Upper lobe of right lung (tissue), 1 donor: ENCODE data around the gene GLB1L2. TPM values are rescaled to one million over a fixed set of nuclear protein-coding genes. Genes with fewer than 3 reads are reported as not detected.

Experiments
- ATAC-seq: fragments of 200-7000 bp; cut with Tn5 transposase; one replicate; pipeline ENCODE4 v1.9.1; 2020; ENCODE audit warnings: mild to moderate bottlenecking, moderate library complexity
- DNase-seq: peaks from one replicate; pipeline ENCODE4 v3.0.0-alpha.2; 2020
- H3K27ac ChIP-seq: fragments of 200-600 bp; one replicate; pipeline ENCODE4 v1.8.0; 2022
- H3K27me3 ChIP-seq: fragments of 200-600 bp; one replicate; pipeline ENCODE4 v1.8.0; 2022; ENCODE audit warnings: mild to moderate bottlenecking
- H3K36me3 ChIP-seq: fragments of 200-600 bp; one replicate; pipeline ENCODE4 v1.8.0; 2022
- H3K4me1 ChIP-seq: fragments of 200-600 bp; one replicate; pipeline ENCODE4 v1.8.0; 2022
- H3K4me3 ChIP-seq: fragments of 200-600 bp; one replicate; pipeline ENCODE4 v1.8.0; 2022; ENCODE audit warnings: mild to moderate bottlenecking
- H3K9me3 ChIP-seq: fragments of 200-600 bp; one replicate; pipeline ENCODE4 v1.8.0; 2022
- intact Hi-C: fragments of 100-400 bp; cut with DNase I; formaldehyde crosslinking; loops from one replicate; pipeline ENCODE4 v1.11.0; 2022
- total RNA-seq: library from RNA; stranded (reverse); fragmentation: NEBNext Ultra II Directional; extraction: Animal tissue kit (Norgen Biotek cat#: 25700); gene quantifications from one replicate; pipeline ENCODE4 v1.2.1, GENCODE V29; 2021
- TF ChIP-seq, protein P1 (sequence below): fragments of 200-600 bp; IDR thresholded peaks from one replicate; pipeline ENCODE4 v1.8.0; 2022; ENCODE audit warnings: antibody characterized with exemption
- donor health status: DM: no; HTN: yes; CAD: no; lungs with severe emphysema.

The GLB1L2 gene
- total RNA-seq, 1 donor from 2014 or later = 4.9 TPM

DNA sequence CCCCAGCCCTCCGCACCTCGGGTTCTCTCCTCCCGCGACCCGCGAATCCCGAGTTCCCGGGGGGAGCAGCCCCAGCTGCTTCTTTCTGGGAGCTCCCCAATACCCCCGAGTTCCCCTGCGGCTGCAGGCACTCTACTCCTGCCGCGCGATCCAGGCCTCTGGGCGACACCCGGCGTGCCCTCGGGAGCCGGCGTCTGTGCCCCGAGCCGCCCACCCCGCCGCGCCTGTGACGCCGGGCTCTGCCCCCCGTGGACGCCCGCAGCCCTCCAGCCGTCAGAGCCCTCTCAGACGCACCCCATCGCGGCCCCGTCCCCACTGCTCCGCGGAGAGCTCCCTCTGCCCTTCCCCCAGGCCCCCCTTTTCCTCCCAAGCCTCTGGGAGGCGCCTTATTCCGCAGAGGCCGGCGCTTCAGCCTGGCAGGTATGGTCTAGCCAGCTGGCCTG is 422 bp downstream of the GLB1L2 start:
- H3K27me3 ChIP-seq = peaks cover 7% of the 10 kb centered on the region
- H3K36me3 ChIP-seq = no peaks in the 10 kb centered on the region
- TF ChIP-seq, protein P1, sequence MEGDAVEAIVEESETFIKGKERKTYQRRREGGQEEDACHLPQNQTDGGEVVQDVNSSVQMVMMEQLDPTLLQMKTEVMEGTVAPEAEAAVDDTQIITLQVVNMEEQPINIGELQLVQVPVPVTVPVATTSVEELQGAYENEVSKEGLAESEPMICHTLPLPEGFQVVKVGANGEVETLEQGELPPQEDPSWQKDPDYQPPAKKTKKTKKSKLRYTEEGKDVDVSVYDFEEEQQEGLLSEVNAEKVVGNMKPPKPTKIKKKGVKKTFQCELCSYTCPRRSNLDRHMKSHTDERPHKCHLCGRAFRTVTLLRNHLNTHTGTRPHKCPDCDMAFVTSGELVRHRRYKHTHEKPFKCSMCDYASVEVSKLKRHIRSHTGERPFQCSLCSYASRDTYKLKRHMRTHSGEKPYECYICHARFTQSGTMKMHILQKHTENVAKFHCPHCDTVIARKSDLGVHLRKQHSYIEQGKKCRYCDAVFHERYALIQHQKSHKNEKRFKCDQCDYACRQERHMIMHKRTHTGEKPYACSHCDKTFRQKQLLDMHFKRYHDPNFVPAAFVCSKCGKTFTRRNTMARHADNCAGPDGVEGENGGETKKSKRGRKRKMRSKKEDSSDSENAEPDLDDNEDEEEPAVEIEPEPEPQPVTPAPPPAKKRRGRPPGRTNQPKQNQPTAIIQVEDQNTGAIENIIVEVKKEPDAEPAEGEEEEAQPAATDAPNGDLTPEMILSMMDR = no peak
- DNase-seq (no peak), ATAC-seq (peak; percentile 53)
- no peaks in the 10 kb centered on the region for H3K4me1 ChIP-seq
- H3K9me3 ChIP-seq = no peaks in the 10 kb centered on the region
- H3K4me3 ChIP-seq = peak overlapping the region; percentile 54
- no peak overlapping the region for H3K27ac ChIP-seq
- intact Hi-C loops = no loop called here

DNA sequence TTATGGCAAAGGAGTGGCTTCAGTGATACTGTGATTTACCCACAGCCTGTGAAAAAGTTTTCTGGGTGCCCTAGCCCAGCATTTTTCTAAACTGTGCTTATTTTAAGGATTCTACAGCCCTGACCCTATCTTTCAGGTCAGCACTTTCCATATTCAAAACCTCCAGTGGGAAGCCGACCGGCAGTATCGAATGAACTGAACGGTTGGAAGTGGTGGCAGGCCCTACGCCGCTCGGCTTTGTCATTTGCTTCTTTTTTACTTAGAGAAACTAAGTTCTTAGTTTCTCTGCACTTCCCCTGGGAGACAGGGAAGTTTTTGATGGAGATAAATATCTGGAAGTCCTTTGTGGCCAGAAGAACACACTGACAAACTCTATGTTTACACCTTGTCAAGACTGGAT is 994 bp downstream of the GLB1L2 start:
- intact Hi-C loops = no loop called here
- Histone ChIP-seq H3K27ac (no peak overlapping the region), H3K27me3 (peaks cover 7% of the 10 kb centered on the region), H3K4me1 (no peaks in the 10 kb centered on the region), H3K36me3 (no peaks in the 10 kb centered on the region), H3K9me3 (no peaks in the 10 kb centered on the region), H3K4me3 (no peak overlapping the region)
- ATAC-seq (no peak), DNase-seq (no peak)
- TF ChIP-seq, protein P1 = no peak

DNA sequence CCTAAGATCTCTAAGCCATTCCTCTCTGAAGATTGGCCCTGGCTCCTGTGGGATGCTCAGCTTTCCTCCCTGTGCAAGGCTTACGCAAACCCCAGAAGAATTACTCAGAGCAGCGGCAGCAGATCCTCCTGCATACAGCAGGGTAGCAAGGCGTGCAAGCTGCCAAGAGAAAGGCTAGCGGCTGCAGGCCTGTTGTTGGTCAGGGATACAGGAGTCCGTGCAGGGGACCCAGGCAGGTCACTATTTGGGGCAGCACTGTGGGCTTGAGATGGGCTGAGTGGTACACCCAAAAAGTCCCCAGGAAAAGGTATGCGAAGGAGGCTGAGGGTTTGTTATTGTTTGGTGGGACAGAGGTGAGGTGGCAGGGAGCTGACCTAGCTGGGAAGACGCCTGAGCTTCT is 1.5 kb downstream of the GLB1L2 start:
- no peaks in the 10 kb centered on the region for H3K9me3 ChIP-seq
- H3K4me1 ChIP-seq = no peaks in the 10 kb centered on the region
- no peak overlapping the region for H3K4me3 ChIP-seq
- TF ChIP-seq, protein P1 = no peak
- H3K27me3 ChIP-seq = peaks cover 7% of the 10 kb centered on the region
- intact Hi-C loops = no loop called here
- DNase-seq (no peak), ATAC-seq (no peak)
- H3K27ac ChIP-seq = no peak overlapping the region
- H3K36me3 ChIP-seq = no peaks in the 10 kb centered on the region

DNA sequence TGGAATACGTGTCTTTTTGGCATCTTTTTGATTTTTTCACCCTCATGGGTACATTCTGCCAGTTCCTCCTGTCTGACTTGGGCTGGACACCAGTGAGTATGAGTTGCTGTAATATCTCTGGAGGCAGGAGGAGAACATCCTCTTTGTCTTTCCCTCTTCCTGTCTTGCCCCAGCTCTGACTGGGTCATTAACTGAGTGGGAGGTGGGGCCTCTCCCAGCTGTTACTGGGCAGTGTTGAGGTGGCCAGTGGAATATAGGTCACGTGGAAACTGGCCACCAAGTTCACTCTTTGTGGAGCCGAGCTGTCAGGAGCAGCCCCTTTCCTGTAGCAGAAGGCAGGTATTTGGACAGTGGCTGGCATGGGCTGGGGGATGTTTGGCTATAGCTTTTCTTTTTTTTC is 2.2 kb downstream of the GLB1L2 start:
- H3K4me1 ChIP-seq = no peaks in the 10 kb centered on the region
- H3K4me3 ChIP-seq = no peak overlapping the region
- no peak overlapping the region for H3K27ac ChIP-seq
- TF ChIP-seq, protein P1 = no peak
- intact Hi-C loops = no loop called here
- H3K9me3 ChIP-seq = no peaks in the 10 kb centered on the region
- H3K27me3 ChIP-seq = peaks cover 7% of the 10 kb centered on the region
- H3K36me3 ChIP-seq = no peaks in the 10 kb centered on the region
- no peak for DNase-seq
- peak; percentile 68 for ATAC-seq

DNA sequence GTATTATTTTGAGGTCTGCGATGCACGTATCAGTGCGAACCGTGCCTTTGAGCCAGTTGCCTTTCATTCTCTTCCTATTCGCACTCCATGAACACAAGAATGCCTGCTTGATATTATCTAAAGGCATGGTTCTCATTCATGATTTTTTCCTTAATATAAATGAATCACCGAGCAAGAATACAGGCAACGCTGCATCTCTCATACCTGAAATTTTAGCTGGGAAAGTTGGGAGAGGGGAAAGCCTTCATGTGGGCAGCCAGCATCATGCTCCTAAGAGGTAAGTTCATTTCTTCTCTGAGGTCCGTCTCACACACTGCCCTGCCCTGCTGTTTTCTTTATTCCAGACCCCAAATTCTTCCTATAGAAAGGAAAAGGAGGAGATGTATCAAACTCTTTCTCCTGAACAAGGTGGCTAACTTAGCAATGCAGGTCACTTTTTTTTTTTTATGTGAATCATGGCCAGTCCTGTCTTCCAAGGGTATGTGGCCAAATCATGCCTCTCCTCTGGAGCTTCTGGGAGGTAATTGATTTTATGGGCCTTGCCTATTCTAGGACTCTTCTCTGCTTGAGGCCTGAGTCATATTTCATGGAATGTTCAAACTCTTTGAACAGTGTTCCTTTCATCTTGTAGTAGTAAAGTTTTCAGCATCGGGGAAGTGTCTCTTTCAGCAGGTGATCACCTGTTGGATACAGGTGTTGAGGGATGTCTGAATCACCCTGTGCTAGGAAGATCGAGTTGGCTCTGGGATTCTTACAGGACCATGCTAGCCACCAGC is 3.2 kb downstream of the GLB1L2 start:
- no peak for DNase-seq

More for the DNA sequence above, 3.2 kb downstream of the GLB1L2 start:
- no peak overlapping the region for H3K27ac ChIP-seq
- H3K36me3 ChIP-seq = no peaks in the 10 kb centered on the region
- TF ChIP-seq, protein P1 = no peak
- H3K9me3 ChIP-seq = no peaks in the 10 kb centered on the region
- H3K27me3 ChIP-seq = peaks cover 7% of the 10 kb centered on the region
- H3K4me3 ChIP-seq = no peak overlapping the region
- ATAC-seq = no peak
- intact Hi-C loops = no loop called here
- H3K4me1 ChIP-seq = no peaks in the 10 kb centered on the region
